Gastroesophageal sphincter (tissue), 4 donors: ENCODE data around the gene CDK1. TPM values are rescaled to one million over a fixed set of nuclear protein-coding genes. Genes with fewer than 3 reads are reported as not detected.

ENCODE experiments used
- ATAC-seq: fragments of 150-250 bp; one replicate; pipeline ENCODE4 v1.9.1; 2016; ENCODE audit warnings: mild to moderate bottlenecking, moderate library complexity
- H3K27ac ChIP-seq, 4 donors: fragments of 200-600 bp; sonication (generic) in 3 of 4; 1 replicate in 3 of 4; 2 replicates in 1 of 4; pipeline ENCODE4 v1.5.1; 2016 to 2019
- H3K27me3 ChIP-seq: fragments of 200-600 bp; sonication (generic); one replicate; pipeline ENCODE4 v1.5.1; 2019
- H3K36me3 ChIP-seq, 2 donors: fragments of 200-600 bp; sonication (generic); one replicate each; pipeline ENCODE4 v1.5.1; 2019; ENCODE audit warnings: control low read depth in 1 of 2
- H3K4me1 ChIP-seq, 3 donors: fragments of 200-600 bp; sonication (generic); 1 replicate in 2 of 3; 2 replicates in 1 of 3; pipeline ENCODE4 v1.5.1; 2016 to 2019; ENCODE audit warnings: control low read depth in 2 of 3
- H3K4me3 ChIP-seq, 2 donors: fragments of 200-600 bp; sonication (generic); one replicate each; pipeline ENCODE4 v1.5.1; 2019; ENCODE audit warnings: mild to moderate bottlenecking in 1 of 2, moderate library complexity in 1 of 2
- H3K9me3 ChIP-seq, 3 donors: fragments of 200-600 bp; sonication (generic); one replicate each; pipeline ENCODE4 v1.5.1; 2017 to 2019; ENCODE audit warnings: control low read depth in 2 of 3
- EP300 ChIP-seq: sonication (generic); formaldehyde crosslinking; IDR thresholded peaks from one replicate; pipeline ENCODE4 v1.6.1; 2017; ENCODE audit warnings: antibody characterized with exemption, mild to moderate bottlenecking
- POLR2A ChIP-seq, 2 donors: fragments of 450-650 bp; IDR thresholded peaks; one replicate each; pipeline ENCODE4 v1.6.1; 2017; ENCODE audit warnings: antibody characterized with exemption in 2 of 2, mild to moderate bottlenecking in 2 of 2, moderate library complexity in 1 of 2
- POLR2AphosphoS5 ChIP-seq: sonication (generic); formaldehyde crosslinking; IDR thresholded peaks from one replicate; pipeline ENCODE4 v1.6.1; 2017; ENCODE audit warnings: antibody characterized with exemption
- WGBS, 2 donors: methylation state at CpG; one replicate each; pipeline ENCODE4 v1.1.5; 2018; ENCODE audit warnings: low coverage in 1 of 2; 5-methylcytosine and 5-hydroxymethylcytosine counted together
- total RNA-seq, 4 donors: library from RNA; depleted of rRNA; stranded (reverse); fragments of >200 nt; gene quantifications; one replicate each; pipeline ENCODE4 v1.1.0, GENCODE V29; 2016
- TF ChIP-seq, protein P1 (sequence below), 4 experiments: fragments of 200-600 bp in 2 of 4; fragments of 450-650 bp in 2 of 4; sonication (generic) in 1 of 4; IDR thresholded peaks; one replicate each; pipeline ENCODE4 v1.5.1; 2017 to 2019; ENCODE audit warnings: antibody characterized with exemption in 4 of 4, mild to moderate bottlenecking in 2 of 4, moderate library complexity in 2 of 4

The CDK1 gene
- total RNA-seq, 4 donors from 2014 or later, result 0.40 to 6.9 (median 1.3) TPM

DNA sequence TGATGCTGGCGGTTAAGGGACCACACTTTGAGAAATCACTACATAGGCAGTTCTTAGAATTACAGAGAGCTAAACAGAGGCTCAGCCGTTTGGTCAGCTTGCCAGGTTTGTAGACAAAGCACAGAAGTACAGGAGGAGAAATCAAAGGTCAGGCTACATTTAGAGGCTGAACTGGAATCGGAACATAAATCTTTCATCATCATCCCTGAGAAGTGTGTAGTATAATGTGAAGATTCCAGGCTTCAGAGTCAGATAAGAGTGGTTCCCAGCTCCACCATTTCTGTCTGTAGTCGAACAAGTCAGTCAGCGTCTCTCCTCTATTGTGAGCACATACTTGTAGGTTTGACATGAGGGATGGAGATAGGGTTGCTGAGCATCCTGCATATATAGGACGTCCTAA lies 18.9 kb downstream of the CDK1 start:
- WGBS, 2 donors, result 56 to 80% methylated on average over 3 to 6 of the region's 6 CpGs
- Histone ChIP-seq H3K9me3 (no peaks in the 10 kb centered on the region), H3K4me3 (no peak overlapping the region), H3K36me3 (no peaks in the 10 kb centered on the region), H3K27me3 (no peaks in the 10 kb centered on the region), H3K27ac (no peak overlapping the region), H3K4me1 (peaks cover 0 to 15% (median 3%) of the 10 kb centered on the region in 3 donors)
- TF ChIP-seq, protein P1, sequence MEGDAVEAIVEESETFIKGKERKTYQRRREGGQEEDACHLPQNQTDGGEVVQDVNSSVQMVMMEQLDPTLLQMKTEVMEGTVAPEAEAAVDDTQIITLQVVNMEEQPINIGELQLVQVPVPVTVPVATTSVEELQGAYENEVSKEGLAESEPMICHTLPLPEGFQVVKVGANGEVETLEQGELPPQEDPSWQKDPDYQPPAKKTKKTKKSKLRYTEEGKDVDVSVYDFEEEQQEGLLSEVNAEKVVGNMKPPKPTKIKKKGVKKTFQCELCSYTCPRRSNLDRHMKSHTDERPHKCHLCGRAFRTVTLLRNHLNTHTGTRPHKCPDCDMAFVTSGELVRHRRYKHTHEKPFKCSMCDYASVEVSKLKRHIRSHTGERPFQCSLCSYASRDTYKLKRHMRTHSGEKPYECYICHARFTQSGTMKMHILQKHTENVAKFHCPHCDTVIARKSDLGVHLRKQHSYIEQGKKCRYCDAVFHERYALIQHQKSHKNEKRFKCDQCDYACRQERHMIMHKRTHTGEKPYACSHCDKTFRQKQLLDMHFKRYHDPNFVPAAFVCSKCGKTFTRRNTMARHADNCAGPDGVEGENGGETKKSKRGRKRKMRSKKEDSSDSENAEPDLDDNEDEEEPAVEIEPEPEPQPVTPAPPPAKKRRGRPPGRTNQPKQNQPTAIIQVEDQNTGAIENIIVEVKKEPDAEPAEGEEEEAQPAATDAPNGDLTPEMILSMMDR (IDR thresholded peaks at IDR 0.05), result no peak
- TF ChIP-seq EP300, result no peak
- TF ChIP-seq POLR2A (IDR thresholded peaks at IDR 0.05), result no peak
- no peak for TF ChIP-seq POLR2AphosphoS5
- ATAC-seq, result no peak

DNA sequence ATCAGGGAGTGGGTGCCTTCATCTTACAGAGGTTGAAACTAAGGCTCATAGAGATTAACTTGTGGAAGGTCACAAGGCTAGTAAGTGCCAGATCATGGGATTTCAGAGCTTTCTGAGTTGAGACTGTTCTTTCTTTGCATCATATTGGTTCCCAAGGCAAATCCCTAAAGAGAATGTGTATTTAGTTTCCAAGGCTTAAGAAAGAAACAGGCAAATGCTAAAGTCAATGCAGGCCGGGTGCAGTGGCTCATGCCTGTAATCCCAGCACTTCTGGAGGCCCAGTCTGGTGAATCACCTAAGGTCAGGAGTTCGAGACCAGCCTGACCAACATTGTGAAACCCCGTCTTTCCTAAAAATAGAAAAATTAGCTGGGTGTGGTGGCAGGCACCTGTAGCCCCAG lies 19.8 kb downstream of the CDK1 start:
- H3K4me3 ChIP-seq, result no peak overlapping the region
- peaks cover 0 to 16% (median 3%) of the 10 kb centered on the region in 3 donors for H3K4me1 ChIP-seq
- no peaks in the 10 kb centered on the region for H3K9me3 ChIP-seq
- no peak for ATAC-seq
- no peaks in the 10 kb centered on the region for H3K36me3 ChIP-seq
- 80 to 90% methylated on average over 1 to 3 of the region's 3 CpGs for WGBS, 2 donors
- no peaks in the 10 kb centered on the region for H3K27me3 ChIP-seq
- H3K27ac ChIP-seq, result no peak overlapping the region
- TF ChIP-seq EP300 (no peak), POLR2AphosphoS5 (no peak), POLR2A (IDR thresholded peaks at IDR 0.05) (no peak)
- TF ChIP-seq, protein P1 (IDR thresholded peaks at IDR 0.05), result no peak

DNA sequence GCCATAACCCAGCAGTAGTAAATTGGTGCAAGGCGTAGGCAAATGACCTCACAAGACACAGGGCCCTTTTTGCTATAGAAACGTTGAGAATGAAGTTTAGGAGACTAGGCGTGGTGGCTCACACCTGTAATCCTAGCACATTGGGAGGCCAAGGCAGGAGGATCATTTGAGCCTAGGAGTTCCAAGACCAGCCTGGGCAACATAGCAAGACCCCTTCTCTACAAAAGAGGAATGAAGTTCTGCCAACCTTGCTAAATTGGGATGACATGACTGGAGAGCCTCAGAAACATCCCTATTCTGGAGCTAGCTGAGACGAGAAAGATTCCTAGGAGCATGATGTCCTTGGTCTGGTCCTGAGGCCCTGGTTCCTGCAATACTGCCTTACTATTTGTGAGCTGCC lies 20.6 kb downstream of the CDK1 start:
- H3K4me1 ChIP-seq, result peaks cover 0 to 16% (median 3%) of the 10 kb centered on the region in 3 donors
- H3K27ac ChIP-seq, result no peak overlapping the region
- no peak overlapping the region for H3K4me3 ChIP-seq
- ATAC-seq, result no peak
- TF ChIP-seq, protein P1 (IDR thresholded peaks at IDR 0.05), result no peak
- TF ChIP-seq EP300 (no peak), POLR2A (IDR thresholded peaks at IDR 0.05) (no peak), POLR2AphosphoS5 (no peak)
- 0 to 68% methylated on average over 1 to 4 of the region's 4 CpGs for WGBS, 2 donors
- H3K9me3 ChIP-seq, result no peaks in the 10 kb centered on the region
- H3K36me3 ChIP-seq, result no peaks in the 10 kb centered on the region
- H3K27me3 ChIP-seq, result no peaks in the 10 kb centered on the region

DNA sequence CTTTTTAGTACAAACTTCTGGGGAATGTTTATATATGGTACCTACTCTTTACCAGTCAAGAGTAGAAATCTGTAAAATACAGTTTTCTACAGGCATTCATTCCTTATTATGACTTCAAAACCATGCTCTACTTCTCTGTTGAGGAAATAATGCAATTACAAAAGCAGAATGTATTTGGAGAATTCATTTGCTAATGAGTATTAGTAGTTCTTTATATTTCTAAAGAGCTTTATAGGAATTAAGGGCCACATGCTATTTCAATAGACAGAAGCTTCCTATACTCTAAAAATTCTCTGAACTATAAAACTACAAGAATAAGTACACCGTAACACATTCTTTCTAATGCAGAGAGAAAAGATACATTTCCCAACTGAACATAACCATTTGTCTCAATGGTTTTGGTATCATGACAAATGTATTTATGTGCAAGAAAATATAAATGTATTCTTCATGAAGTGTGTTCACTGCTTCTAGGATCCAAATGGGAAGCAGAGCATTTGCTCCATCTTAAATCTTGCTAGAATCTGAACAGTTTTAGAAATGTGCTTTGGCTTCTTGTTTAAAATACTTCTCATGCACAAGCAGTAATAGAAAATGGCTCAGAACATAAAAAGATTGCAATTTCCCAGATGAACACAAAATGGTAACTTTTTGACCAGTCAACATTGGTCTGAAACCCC lies 21.8 kb downstream of the CDK1 start:
- TF ChIP-seq POLR2AphosphoS5, result no peak
- no peak for TF ChIP-seq EP300
- no peak for TF ChIP-seq POLR2A (IDR thresholded peaks at IDR 0.05)
- TF ChIP-seq, protein P1 (IDR thresholded peaks at IDR 0.05), result no peak
- Histone ChIP-seq H3K27ac (no peak overlapping the region), H3K4me1 (peaks cover 0 to 16% (median 3%) of the 10 kb centered on the region in 3 donors), H3K27me3 (no peaks in the 10 kb centered on the region), H3K36me3 (no peaks in the 10 kb centered on the region), H3K9me3 (no peaks in the 10 kb centered on the region), H3K4me3 (no peak overlapping the region)
- WGBS, 2 donors, result 92 to 100% methylated on average over 1 of the region's 1 CpG
- ATAC-seq, result no peak

DNA sequence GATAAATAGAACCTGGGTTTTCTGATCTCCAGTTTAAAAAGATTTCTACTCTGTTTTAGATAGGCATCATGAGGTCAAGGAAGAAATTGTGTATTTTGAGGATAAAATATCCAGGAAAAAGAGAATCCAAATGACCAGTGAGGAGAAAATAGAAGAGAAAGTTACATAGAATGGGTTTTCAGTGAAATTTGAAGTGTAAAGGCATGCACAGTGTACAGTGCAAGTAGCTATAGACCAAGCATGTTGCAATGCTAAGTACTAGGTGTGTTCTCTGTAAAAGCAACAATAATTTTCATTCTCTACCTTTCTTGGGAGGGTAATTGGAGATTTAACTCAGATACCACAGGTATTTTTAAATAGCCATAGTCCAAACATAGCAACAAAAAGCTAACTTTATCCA lies 22.6 kb downstream of the CDK1 start:
- Histone ChIP-seq H3K9me3 (no peaks in the 10 kb centered on the region), H3K27ac (no peak overlapping the region), H3K4me3 (no peak overlapping the region), H3K4me1 (peaks cover 0 to 16% (median 3%) of the 10 kb centered on the region in 3 donors), H3K27me3 (no peaks in the 10 kb centered on the region), H3K36me3 (no peaks in the 10 kb centered on the region)
- ATAC-seq, result no peak
- TF ChIP-seq EP300, result no peak
